Chondrocyte (in vitro differentiated cells): ENCODE measurements around the gene PTCRA. TPM values are rescaled to one million over a fixed set of nuclear protein-coding genes. Genes with fewer than 3 reads are reported as not detected.

ENCODE experiments used
- DNase-seq: peaks from one replicate; pipeline ENCODE4 v3.0.0; 2021; ENCODE audit warnings: mixed read lengths, low spot score
- H3K27ac Mint-ChIP-seq: one replicate; pipeline ENCODE4 v1.8.0; 2021; ENCODE audit warnings: mild to moderate bottlenecking, moderate library complexity, mixed read lengths; ENCODE audit not compliant: unreplicated experiment
- H3K27me3 Mint-ChIP-seq: 2 replicates; pipeline ENCODE4 v1.8.0; 2021; ENCODE audit warnings: low read depth, mixed read lengths
- H3K36me3 Mint-ChIP-seq: 2 replicates; pipeline ENCODE4 v1.8.0; 2021; ENCODE audit warnings: low read depth, mixed read lengths
- H3K4me1 Mint-ChIP-seq: 2 replicates; pipeline ENCODE4 v1.8.0; 2021; ENCODE audit warnings: low read depth, mild to moderate bottlenecking, mixed read lengths
- H3K4me3 Mint-ChIP-seq: one replicate; pipeline ENCODE4 v1.8.0; 2021; ENCODE audit warnings: mild to moderate bottlenecking, moderate library complexity, mixed read lengths; ENCODE audit not compliant: unreplicated experiment
- H3K9me3 Mint-ChIP-seq: 2 replicates; pipeline ENCODE4 v1.8.0; 2021; ENCODE audit warnings: low read depth, mixed read lengths
- total RNA-seq: library from RNA; stranded (reverse); gene quantifications from 3 replicates; pipeline ENCODE4 v1.2.1, GENCODE V29; 2021
- TF ChIP-seq, protein P1 (sequence below): fragments of 200-600 bp; sonication (generic); IDR thresholded peaks from 2 replicates; pipeline ENCODE4 v1.5.0; 2021; ENCODE audit warnings: antibody characterized with exemption, mild to moderate bottlenecking, moderate library complexity

PTCRA gene
- total RNA-seq, 1 donor from 2014 or later, result not detected

DNA sequence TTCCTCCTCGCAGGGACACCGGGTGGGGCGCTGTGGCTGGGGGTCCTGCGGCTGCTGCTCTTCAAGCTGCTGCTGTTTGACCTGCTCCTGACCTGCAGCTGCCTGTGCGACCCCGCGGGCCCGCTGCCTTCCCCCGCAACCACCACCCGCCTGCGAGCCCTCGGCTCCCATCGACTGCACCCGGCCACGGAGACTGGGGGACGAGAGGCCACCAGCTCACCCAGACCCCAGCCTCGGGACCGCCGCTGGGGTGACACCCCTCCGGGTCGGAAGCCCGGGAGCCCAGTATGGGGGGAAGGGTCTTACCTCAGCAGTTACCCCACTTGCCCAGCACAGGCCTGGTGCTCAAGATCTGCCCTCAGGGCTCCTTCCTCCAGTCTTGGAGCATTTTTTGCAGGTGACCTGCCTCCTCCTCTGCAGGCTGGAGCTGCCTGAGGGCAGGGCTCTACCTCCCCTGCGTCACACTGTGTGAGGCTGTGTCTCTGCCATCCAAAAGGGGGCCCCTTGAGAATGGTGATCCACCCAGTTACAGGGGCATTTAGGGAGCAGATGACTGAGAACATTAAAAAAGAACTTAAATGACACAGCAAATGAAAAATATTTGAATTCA lies 9.5 kb downstream of the PTCRA start:
- no peak overlapping the region for H3K4me3 Mint-ChIP-seq
- TF ChIP-seq, protein P1, sequence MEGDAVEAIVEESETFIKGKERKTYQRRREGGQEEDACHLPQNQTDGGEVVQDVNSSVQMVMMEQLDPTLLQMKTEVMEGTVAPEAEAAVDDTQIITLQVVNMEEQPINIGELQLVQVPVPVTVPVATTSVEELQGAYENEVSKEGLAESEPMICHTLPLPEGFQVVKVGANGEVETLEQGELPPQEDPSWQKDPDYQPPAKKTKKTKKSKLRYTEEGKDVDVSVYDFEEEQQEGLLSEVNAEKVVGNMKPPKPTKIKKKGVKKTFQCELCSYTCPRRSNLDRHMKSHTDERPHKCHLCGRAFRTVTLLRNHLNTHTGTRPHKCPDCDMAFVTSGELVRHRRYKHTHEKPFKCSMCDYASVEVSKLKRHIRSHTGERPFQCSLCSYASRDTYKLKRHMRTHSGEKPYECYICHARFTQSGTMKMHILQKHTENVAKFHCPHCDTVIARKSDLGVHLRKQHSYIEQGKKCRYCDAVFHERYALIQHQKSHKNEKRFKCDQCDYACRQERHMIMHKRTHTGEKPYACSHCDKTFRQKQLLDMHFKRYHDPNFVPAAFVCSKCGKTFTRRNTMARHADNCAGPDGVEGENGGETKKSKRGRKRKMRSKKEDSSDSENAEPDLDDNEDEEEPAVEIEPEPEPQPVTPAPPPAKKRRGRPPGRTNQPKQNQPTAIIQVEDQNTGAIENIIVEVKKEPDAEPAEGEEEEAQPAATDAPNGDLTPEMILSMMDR, result no peak
- H3K27me3 Mint-ChIP-seq, result no peaks in the 10 kb centered on the region
- H3K27ac Mint-ChIP-seq, result peak overlapping the region; percentile 36
- no peaks in the 10 kb centered on the region for H3K9me3 Mint-ChIP-seq
- no peaks in the 10 kb centered on the region for H3K36me3 Mint-ChIP-seq
- H3K4me1 Mint-ChIP-seq, result peaks cover 10% of the 10 kb centered on the region
- no peak for DNase-seq

DNA sequence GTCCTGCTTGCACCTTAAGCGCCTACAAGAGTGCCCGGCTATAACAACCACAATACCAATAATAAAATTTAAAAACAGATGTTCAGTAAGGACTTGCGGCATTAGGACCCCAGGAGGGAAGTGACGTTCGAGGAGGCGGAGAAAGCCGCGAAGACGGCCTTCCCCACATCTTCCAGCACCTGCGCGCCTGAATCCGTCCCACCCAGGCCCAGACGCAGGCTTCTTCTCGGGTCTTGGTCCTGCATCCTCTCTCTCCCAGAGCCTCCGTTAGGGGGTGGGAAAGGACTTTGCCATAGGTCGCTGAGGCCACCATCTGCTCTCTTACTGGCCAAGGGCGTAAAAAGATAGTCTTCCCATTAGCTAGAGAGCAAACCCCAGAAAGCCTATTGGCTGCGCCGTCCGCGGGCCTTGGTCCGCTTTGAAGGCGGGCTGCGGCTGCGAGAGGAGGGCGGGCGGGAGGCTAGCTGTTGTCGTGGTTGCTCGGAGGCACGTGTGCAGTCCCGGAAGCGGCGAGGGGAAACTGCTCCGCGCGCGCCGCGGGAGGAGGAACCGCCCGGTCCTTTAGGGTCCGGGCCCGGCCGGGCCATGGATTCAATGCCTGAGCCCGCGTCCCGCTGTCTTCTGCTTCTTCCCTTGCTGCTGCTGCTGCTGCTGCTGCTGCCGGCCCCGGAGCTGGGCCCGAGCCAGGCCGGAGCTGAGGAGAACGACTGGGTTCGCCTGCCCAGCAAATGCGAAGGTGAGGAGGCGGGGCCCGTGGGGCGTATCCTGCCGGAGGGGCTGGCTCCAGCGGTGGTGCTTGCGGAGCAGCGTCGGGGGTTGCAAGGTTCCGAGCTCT lies 13.3 kb downstream of the PTCRA start, which contains the start of gene CNPY3:
CNPY3 (plus strand) TSS at position 495 of the 835 bp plus-strand sequence; CDS start at position 586, 91 bp downstream.
- Mint-ChIP-seq H3K27me3 (no peaks in the 10 kb centered on the region), H3K27ac (peak within 1 kb of the TSS; percentile 99), H3K36me3 (peaks cover 3% of the 10 kb centered on the region), H3K4me3 (peak within 1 kb of the TSS; percentile 84), H3K9me3 (no peaks in the 10 kb centered on the region), H3K4me1 (peaks cover 26% of the 10 kb centered on the region)
- TF ChIP-seq, protein P1, result peak; percentile 16
- DNase-seq, result peak; percentile 96

DNA sequence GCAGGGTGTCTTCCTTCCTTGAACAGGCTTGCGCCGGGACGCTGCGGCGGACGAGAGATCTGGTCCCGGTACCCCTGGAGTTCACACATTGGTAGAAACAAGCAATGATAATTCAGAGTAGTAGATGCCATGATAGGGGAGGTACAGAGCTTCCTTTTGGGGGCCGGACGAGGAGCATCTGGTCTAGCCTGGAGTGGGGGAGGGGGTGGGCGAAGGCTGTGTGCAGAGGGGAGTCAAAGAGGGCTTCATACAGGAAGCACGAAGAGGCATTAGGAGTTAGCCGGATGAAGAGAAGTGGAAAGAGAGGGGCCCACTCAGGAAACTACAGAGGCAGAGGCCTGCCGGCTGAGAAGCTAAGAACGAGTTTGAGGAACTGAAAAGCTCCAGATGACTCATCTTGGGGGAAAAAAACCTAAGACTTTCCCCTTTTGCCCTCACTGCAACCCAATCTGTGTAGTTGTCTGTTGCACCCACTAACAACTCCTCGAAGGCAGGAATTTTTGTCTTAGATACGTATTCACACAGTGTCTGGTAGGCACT lies 14.0 kb downstream of the PTCRA start:
- H3K4me1 Mint-ChIP-seq, result peaks cover 26% of the 10 kb centered on the region
- no peak for DNase-seq
- H3K9me3 Mint-ChIP-seq, result no peaks in the 10 kb centered on the region
- no peaks in the 10 kb centered on the region for H3K27me3 Mint-ChIP-seq
- TF ChIP-seq, protein P1, result no peak
- H3K4me3 Mint-ChIP-seq, result peak overlapping the region; percentile 84
- H3K36me3 Mint-ChIP-seq, result peaks cover 3% of the 10 kb centered on the region
- peak overlapping the region; percentile 99 for H3K27ac Mint-ChIP-seq

DNA sequence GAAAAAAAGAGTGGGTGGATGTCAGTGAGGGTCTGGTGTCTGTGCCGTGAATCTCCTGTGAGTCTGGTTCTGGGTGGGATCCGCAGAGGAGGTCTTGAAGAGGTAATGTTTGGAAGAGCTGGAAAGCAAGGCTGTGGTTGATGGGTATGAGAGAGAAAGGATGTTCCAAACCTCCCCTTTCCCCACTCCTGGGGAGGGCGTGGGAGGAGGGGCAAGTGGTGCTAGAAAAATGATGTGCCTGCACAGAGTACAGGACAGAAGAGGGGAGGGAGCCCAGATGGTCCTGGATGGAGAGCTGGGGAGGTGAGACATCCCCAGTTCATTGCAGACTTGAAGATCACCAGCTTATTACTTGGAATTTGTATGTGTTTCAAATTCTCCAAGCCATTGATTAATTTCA lies 16.6 kb downstream of the PTCRA start:
- H3K27ac Mint-ChIP-seq, result no peak overlapping the region
- no peaks in the 10 kb centered on the region for H3K27me3 Mint-ChIP-seq
- no peaks in the 10 kb centered on the region for H3K9me3 Mint-ChIP-seq
- TF ChIP-seq, protein P1, result no peak
- H3K4me3 Mint-ChIP-seq, result no peak overlapping the region
- H3K4me1 Mint-ChIP-seq, result peaks cover 26% of the 10 kb centered on the region
- peaks cover 10% of the 10 kb centered on the region for H3K36me3 Mint-ChIP-seq
- DNase-seq, result no peak

DNA sequence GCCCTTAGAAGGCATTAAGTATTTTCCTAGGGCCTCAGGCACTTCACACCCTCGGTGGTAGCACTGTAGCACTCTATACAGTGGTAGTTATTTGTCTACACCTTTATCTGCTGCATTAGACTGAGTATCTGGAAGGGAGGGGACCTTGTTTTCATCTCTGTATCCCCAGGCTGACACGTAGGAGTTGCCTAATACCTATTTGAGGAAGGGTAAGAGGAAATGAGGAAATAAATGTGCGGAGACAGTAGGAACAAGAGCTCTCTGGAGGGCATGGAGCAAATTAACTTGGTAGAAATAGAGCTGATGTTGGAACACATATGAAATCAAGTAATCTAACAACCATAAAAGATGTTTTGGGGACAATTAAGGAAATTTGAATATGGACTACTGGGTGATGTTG lies 17.4 kb downstream of the PTCRA start:
- DNase-seq, result no peak
- peaks cover 26% of the 10 kb centered on the region for H3K4me1 Mint-ChIP-seq
- TF ChIP-seq, protein P1, result no peak
- no peak overlapping the region for H3K27ac Mint-ChIP-seq
- H3K27me3 Mint-ChIP-seq, result no peaks in the 10 kb centered on the region
- H3K36me3 Mint-ChIP-seq, result peaks cover 15% of the 10 kb centered on the region
- no peak overlapping the region for H3K4me3 Mint-ChIP-seq
- no peaks in the 10 kb centered on the region for H3K9me3 Mint-ChIP-seq
